GM13976 (cell line): ENCODE data around the gene SV2B.

Experiments used
- DNase-seq: peaks from one replicate; pipeline ENCODE4 v3.0.0; 2012; ENCODE audit warnings: low spot score
- in situ Hi-C: fragments of 300-500 bp; cut with MboI; formaldehyde crosslinking; loops from one replicate; pipeline ENCODE4 v1.12.0; 2022; ENCODE audit warnings: low sequenced_read_pairs, mixed read lengths, inconsistent platforms; ENCODE audit not compliant: unreplicated experiment
- TF ChIP-seq, protein P1 (sequence below): IDR thresholded peaks from 2 replicates; pipeline ENCODE4 v1.5.1; 2012; ENCODE audit warnings: borderline replicate concordance, mild to moderate bottlenecking; ENCODE audit not compliant: insufficient read depth; ENCODE audit errors: extremely low read depth, missing control alignments, control extremely low read depth

Gene SV2B

DNA sequence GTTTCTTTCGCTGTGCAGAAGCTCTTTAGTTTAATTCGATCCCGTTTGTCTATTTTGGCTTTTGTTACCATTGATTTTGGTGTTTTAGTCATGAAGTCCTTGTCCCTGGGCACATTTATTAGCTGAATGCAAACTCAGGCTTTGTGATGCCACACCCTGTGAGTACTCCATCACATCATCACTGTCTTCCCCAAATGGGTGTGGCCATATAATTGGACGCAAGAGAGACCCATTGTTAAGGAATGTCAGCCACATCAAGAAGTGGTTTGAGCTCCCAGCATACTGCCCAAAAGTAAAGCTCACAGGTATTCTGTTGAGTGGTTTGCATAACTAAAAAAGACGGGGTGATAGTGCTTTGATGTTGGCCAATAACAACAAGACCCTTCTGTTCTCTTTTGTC, 245.7 kb downstream of the SV2B start:
- DNase-seq: no peak
- in situ Hi-C loops: no loop called here
- TF ChIP-seq, protein P1, sequence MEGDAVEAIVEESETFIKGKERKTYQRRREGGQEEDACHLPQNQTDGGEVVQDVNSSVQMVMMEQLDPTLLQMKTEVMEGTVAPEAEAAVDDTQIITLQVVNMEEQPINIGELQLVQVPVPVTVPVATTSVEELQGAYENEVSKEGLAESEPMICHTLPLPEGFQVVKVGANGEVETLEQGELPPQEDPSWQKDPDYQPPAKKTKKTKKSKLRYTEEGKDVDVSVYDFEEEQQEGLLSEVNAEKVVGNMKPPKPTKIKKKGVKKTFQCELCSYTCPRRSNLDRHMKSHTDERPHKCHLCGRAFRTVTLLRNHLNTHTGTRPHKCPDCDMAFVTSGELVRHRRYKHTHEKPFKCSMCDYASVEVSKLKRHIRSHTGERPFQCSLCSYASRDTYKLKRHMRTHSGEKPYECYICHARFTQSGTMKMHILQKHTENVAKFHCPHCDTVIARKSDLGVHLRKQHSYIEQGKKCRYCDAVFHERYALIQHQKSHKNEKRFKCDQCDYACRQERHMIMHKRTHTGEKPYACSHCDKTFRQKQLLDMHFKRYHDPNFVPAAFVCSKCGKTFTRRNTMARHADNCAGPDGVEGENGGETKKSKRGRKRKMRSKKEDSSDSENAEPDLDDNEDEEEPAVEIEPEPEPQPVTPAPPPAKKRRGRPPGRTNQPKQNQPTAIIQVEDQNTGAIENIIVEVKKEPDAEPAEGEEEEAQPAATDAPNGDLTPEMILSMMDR: no peak

DNA sequence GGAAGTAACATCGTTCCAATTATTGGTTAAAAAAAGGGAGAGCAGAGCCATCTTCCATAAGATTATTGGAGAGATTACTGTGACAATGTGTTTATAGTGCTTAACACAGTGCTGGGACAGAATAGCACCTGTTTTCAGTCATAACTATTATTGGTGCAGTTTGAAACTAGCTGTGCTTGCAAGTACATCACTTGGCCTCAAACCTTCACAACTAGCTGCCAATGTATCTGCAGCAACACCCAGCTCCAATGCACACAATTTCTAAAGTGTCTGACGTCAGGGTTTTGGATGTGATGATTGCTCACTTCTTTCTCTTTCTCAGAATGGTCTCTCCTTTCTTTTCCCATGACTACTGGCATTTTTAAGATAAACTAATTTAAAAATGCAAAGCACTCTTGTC, 246.2 kb downstream of the SV2B start:
- in situ Hi-C loops: no loop called here
- TF ChIP-seq, protein P1: no peak

DNA sequence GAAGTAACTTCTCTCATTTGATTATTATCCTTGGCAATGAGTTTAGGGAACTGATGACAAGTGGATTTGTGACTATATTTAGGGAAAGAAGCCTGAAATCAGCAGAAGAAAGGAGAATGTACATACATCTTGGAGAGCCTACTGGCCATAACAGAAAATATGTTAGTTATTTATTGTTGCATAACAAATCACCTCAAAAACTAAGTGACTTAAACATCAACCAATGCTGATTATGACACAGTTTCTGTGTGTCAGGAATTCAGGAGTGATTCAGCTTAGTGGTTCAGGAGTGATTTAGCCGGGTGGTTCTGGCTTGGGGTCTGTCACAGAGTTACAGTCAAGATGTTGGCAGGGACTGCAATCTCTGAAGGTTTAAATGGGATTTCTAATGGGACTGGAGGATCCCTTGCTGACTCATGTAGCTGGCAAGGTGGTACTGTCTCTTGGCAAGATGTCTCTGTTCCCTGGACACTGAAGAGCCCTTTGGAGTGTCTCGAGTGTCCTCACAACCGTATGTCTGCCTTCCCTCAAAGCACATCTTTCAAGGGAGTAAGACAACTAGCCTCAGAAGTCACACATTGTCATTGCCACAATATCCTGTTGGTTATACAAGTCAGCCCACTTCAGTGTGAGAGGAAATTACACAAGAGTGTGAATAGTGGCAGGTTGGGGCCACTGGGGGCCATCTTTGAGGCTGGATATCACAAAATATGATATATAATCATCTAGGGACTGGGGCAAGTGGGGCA, 248.9 kb downstream of the SV2B start:
- in situ Hi-C loops: no loop called here
- DNase-seq: no peak
- TF ChIP-seq, protein P1: no peak

More for the DNA sequence above, 246.2 kb downstream of the SV2B start:
- no peak for DNase-seq
